ENCODE measurements around the gene CERS4.
"Not testable (repeated sequence)": the region's sequence is repeated elsewhere in the genome, so short reads cannot be mapped to it uniquely, and the experiment has no call there.

Gene CERS4

GRCh38 chr19:8208922-8209461, at the start of gene CERS4:
Gene CERS4 (plus strand): TSS chr19:8209370. CDS start chr19:8251077, 41,707 bp downstream.
- peak; percentile 67 for DNase-seq (ENCODE audit: low spot score)

- peak; percentile 78 for DNase-seq (ENCODE audit: low spot score)
Measured at GRCh38 chr19:8161135-8161646, 48.0 kb upstream of the CERS4 start.

- DNase-seq (ENCODE audit: low spot score): no peak
Measured at GRCh38 chr19:8163759-8164158, 45.4 kb upstream of the CERS4 start.

- peak; percentile 17 for DNase-seq (ENCODE audit: low spot score)
Measured at GRCh38 chr19:8167985-8168384, 41.2 kb upstream of the CERS4 start.

- DNase-seq (ENCODE audit: low spot score): no peak
Measured at GRCh38 chr19:8168537-8168936, 40.6 kb upstream of the CERS4 start.

- no peak for DNase-seq (ENCODE audit: low spot score)
Measured at GRCh38 chr19:8174706-8175105, 34.5 kb upstream of the CERS4 start.

GRCh38 chr19:8180018-8180417, 29.2 kb upstream of the CERS4 start:
- DNase-seq (ENCODE audit: low spot score): no peak

- no peak for DNase-seq (ENCODE audit: low spot score)
Measured at GRCh38 chr19:8184274-8184673, 24.9 kb upstream of the CERS4 start.

- no peak for DNase-seq (ENCODE audit: low spot score)
Measured at GRCh38 chr19:8185343-8186068, 23.7 kb upstream of the CERS4 start.

GRCh38 chr19:8192221-8192820, 16.8 kb upstream of the CERS4 start:
- DNase-seq (ENCODE audit: low spot score): no peak

- DNase-seq (ENCODE audit: low spot score): no peak
Measured at GRCh38 chr19:8194528-8195267, 14.5 kb upstream of the CERS4 start.

- DNase-seq (ENCODE audit: low spot score): no peak
Measured at GRCh38 chr19:8196271-8196927, 12.8 kb upstream of the CERS4 start.

GRCh38 chr19:8203288-8204120, 5.7 kb upstream of the CERS4 start:
- not testable (repeated sequence) for DNase-seq (ENCODE audit: low spot score)

- no peak for DNase-seq (ENCODE audit: low spot score)
Measured at GRCh38 chr19:8204961-8205360, 4.2 kb upstream of the CERS4 start.

- DNase-seq (ENCODE audit: low spot score): no peak
Measured at GRCh38 chr19:8206147-8207087, 2.8 kb upstream of the CERS4 start.

- DNase-seq (ENCODE audit: low spot score): not testable (repeated sequence)
Measured at GRCh38 chr19:8207326-8207725, 1.8 kb upstream of the CERS4 start.

- no peak for DNase-seq (ENCODE audit: low spot score)
Measured at GRCh38 chr19:8208119-8208921, 850 bp upstream of the CERS4 start.

- DNase-seq (ENCODE audit: low spot score): peak; percentile 58
Measured at GRCh38 chr19:8209462-8210378, 550 bp downstream of the CERS4 start.
